GM19463 (cell line): ENCODE data around the gene PTPRT.
"Not testable (repeated sequence)": the region's sequence is repeated elsewhere in the genome, so short reads cannot be mapped to it uniquely, and the experiment has no call there.

ENCODE experiments used
- ATAC-seq: cut with Tn5 transposase; IDR thresholded peaks from one replicate; pipeline ENCODE4 v1.9.1; 2021; ENCODE audit warnings: mild to moderate bottlenecking, moderate library complexity; ENCODE audit not compliant: unreplicated experiment

Gene PTPRT

GRCh38 chr20:42920776-42921175 lies 268.9 kb downstream of the PTPRT start:
- ATAC-seq, result no peak

DNA sequence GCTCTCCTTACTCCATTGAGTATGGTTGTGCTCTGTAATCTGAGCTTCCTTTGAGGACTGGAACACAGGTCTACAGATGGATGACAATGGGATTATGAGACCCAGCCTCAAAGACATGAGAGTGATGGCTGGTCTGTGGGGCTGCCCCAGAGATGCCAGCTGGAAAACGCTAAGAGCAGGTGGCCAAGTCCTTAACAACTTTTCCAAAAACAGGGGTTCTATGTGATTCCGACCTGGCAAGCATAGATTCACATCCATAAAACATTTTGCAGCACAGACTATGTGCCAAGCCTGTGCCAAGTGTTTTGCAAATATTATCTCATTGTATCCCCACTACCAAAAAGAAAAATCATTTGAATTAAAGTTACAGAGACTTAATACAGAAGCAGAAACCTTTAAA lies 270.4 kb downstream of the PTPRT start:
- ATAC-seq, result no peak

DNA sequence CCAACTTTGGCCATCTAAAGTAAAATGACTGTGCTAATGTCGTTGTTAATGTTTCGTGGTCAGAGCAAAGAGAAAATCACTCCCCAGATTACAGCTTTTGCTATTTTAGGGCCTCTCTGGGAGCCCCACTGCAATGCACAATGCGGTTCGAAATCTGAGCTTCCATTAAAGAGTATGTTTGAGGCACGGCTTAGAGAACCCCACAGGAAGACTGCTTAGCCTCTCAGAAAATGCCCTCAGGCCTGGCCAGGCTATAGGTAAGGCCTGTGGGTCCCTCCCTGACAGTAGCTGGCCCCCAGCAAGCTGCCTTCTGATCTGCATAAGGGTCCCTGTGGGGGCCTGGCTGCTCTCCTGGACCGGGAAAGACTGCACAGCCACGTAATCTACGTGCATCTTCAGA lies 274.6 kb downstream of the PTPRT start:
- ATAC-seq, result no peak

DNA sequence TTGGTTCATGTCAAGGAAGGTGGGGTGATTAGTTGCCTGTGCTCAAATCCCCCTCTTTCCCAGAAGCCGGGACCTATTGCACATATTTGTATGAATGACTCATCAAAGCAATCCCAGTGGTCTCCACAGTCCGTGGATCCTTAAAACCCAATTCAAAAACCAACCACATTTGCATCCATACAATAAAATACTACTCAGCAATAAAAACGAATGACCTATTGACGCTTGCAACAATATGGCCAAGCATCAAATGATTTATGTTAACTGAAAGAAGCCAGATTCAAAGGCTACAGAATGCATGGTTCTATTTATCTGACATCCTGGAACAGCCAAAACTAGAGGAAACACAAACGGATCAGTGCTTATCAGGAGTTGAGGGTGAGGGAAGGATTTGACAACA lies 275.4 kb downstream of the PTPRT start:
- no peak for ATAC-seq

DNA sequence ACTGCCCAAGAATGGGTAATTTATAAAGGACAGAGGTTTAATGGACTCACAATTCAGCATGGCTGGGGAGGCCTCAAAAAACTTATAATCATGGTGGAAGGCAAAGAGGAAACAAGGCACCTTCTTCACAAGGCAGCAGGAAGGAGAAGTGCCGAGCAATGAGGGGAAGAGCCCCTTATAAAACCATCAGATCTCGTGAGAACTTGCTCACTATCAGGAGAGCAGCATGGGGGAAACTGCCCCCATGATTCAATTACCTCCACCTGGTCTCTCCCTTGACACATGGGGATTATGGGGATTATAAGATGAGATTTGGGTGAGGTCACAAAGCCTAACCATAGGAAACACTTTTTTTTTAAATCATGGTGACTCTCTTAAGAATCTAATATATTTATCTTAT lies 278.9 kb downstream of the PTPRT start:
- ATAC-seq, result not testable (repeated sequence)

- no peak for ATAC-seq
Observed at GRCh38 chr20:42907730-42908129, 282.0 kb downstream of the PTPRT start.

- no peak for ATAC-seq
Observed at GRCh38 chr20:42906120-42906519, 283.6 kb downstream of the PTPRT start.

GRCh38 chr20:42902509-42902908 lies 287.2 kb downstream of the PTPRT start:
- no peak for ATAC-seq

DNA sequence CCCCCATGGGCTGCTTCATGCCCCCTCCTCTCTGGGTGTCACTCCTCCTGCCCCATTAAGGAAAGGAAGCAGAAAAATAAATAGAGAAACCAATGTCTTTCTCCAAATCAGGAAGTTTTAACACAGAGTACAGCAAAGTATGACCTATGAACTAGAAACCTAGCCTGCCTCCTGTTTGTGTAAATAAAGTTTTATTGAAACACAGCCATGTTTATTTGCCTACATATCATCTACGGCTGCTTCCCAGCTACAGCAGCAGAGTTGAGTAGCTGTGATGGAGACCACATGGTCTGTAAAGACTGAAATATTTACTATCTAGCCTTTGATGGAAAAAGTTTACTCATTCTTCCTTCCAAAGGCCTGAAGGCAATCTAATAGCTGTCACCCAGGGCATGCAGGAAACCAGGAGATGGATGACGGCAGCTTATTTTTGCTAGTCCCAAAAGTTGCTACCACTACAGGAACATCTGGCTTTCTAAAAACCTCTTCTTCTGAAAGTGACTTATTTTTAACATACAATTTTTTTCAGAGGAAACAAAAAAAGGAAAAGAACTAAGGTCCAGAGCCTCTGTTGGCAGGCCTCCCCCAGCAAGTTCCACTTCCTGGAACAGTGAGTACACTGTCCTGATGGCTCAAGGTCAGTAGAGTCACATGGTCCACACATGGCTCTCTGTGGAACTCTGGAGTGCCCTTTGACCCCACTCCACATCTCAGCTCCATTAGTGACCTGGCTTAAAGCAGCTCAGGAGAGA lies 287.8 kb downstream of the PTPRT start:
- no peak for ATAC-seq

GRCh38 chr20:42900764-42901163 lies 288.9 kb downstream of the PTPRT start:
- not testable (repeated sequence) for ATAC-seq

DNA sequence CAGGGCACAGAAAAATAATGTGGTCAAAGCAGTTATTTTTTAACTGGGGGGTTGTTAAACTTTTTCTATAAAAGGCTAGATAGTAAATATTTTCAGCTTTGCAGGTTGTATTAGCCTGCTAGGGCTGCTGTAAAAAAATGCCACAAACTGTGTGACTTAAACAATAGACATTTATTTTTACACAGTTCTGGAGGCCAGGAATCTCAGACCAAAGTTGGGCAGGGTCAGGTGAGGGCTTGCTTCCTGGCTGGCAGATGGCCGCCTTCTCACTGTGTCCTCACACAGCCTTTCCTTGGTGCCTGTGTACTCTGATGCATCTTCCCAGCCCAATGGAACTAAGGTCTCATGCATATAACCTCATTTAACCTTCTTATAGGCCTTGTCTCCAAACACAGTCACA lies 294.7 kb downstream of the PTPRT start:
- ATAC-seq, result no peak

DNA sequence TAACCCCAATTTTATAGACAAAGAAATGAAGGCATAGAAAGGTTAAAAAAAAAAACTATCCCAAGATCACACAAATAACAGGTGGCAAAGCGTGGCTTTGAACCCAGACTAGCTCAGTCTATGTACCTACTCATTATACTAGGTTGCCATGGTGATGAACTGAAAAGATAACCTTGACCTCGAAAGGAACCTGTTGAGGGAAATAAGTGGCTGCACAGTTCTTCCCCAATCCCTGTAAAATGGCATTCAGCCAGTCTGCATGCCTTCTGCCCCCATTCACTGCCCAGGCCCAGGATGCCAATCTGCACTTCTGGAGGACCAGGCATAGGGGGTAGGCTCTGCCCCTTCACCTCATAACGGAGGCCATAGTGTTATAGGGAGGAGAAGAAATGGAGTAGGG lies 295.2 kb downstream of the PTPRT start:
- ATAC-seq, result no peak

DNA sequence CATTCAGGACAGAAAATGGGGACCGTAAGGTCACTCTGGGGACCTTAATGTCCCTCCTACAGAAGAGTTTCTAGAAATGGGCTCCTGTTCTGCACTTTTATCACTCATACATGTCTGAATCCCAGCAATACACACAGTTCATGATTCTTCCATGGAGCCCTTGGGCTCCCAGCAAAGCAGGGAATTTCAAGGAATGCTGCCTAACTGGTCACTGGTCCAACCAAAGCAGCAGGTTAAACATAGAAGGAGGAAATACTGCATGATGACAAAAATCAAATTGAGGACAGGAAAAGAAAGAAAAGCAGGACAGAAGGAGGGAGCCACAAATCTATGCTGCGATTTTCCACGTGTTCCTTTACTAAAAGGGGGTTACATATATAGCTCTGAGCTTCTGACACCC lies 300.2 kb downstream of the PTPRT start:
- no peak for ATAC-seq

DNA sequence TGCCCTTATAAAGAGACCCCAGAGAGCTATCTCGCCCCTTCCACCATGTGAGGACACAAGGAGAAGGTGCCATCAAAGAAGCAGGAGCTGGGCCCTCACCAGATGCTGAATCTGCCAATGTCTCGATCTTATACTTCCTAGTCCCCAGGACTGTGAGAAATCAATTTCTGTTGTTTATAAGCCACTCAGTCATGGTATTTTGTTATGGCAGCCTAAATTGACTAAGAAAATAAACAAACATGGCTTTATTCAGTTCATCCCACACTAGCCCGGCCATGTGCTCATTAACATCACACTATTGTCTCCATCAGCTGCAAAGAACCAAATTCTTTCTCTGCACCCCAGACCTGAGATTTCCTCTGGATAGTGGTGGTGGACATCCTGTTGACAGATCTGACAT lies 302.4 kb downstream of the PTPRT start:
- ATAC-seq, result no peak

DNA sequence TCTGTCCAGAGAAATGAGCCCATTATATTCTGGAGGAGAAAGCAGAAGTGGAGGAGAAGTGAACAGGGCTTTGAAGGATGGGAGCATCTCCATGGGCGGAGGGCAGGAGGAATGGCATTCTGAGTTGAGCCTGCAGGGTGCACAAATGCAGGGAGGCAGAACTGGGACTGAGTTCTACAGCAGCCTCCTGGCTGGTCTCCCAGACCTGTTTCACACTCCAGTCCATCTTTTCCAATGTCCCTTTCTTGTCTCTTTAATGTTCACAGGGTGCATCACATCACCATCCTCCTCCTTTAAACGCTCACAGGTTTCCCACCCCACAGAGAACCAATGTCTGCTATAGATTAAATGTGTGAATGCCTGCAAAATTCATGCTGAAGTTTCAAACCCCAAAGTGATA lies 302.9 kb downstream of the PTPRT start:
- no peak for ATAC-seq

DNA sequence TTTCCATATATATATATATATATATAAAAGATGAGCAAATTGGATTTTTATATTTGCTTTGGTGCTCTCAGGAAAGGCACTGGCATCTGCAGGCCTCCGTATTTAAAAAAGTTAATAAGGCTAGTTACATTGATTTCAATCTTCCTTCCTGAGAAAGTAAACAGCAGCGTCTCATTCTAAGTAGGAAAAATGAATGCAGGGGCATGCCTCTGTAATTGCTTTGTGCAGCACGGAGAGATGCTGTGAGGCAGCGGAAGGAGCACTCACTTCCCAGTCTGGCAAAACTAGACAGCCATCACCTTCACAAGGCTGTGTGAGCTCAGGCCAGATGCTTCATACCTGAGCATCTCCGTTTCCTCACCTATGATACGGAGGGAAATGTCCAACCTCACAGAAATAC lies 303.7 kb downstream of the PTPRT start:
- no peak for ATAC-seq

DNA sequence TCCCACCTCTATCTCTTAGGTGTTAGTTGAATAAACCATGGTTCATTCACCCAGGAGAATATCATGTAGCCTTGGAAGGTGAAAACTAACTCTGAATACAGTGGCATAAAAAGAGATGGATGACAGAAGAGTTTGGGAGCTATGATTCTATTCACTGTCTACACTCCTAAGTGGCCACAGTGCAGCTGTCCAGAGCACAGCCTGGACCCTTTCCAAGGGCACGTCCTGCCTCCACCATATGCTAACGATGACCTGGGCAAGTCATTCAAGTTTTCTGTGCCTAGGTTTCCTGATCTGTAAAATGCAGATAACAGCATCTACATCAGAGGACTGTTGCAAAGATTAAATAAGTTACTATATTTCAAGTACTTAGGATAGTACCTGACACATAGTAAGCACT lies 314.1 kb downstream of the PTPRT start:
- ATAC-seq, result no peak

GRCh38 chr20:42873259-42873658 lies 316.4 kb downstream of the PTPRT start:
- no peak for ATAC-seq

- ATAC-seq, result no peak
Observed at GRCh38 chr20:42864116-42864515, 325.6 kb downstream of the PTPRT start.

GRCh38 chr20:42862446-42862845 lies 327.3 kb downstream of the PTPRT start:
- ATAC-seq, result no peak

GRCh38 chr20:42857446-42857845 lies 332.3 kb downstream of the PTPRT start:
- no peak for ATAC-seq

DNA sequence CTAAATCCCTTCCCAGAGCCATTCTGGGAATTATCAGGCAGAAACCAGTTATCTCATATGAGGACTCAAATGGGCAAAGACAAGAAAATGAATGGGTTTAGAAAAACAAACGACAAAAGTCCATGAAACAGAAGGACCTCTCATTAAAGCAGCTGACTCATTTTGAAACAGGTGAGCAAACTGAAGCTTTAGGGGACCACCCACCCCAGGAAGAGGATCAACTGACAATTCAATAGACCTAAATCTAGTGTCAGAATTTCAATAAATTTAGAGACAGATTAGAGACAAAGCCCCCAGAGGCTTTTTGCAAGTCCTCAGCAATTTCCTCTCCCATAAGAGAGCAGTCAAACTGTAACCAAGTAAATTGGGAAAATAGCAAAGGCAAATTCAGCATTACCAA lies 333.8 kb downstream of the PTPRT start:
- ATAC-seq, result no peak

DNA sequence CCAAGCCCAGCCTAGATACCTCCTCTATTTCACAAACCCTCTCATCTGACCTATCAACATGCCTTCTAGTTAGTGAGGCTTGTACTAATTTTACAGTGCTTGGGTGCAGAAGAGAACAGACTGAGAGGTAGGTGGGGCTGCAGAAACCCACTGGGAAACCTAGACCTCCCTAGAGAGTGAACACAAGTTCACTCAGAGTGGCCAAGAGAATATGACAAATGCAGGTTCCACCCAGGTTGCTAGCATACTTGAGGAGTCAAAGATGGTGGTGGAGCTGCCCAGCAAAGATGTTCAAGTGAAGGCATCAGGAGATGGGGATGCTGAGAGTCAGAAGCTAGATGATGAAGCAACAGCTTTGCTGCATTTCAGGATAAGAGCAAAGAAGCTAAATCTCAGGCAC lies 337.0 kb downstream of the PTPRT start:
- ATAC-seq, result no peak
